ENCODE results near the gene IQSEC3.
"Not testable (repeated sequence)": the region's sequence is repeated elsewhere in the genome, so short reads cannot be mapped to it uniquely, and the experiment has no call there.

IQSEC3 gene

GRCh38 chr12:53735-54730, 12.5 kb upstream of the IQSEC3 start:
- peak; percentile 62 for DNase-seq

GRCh38 chr12:54750-55535, 11.6 kb upstream of the IQSEC3 start:
- peak; percentile 59 for DNase-seq

DNA sequence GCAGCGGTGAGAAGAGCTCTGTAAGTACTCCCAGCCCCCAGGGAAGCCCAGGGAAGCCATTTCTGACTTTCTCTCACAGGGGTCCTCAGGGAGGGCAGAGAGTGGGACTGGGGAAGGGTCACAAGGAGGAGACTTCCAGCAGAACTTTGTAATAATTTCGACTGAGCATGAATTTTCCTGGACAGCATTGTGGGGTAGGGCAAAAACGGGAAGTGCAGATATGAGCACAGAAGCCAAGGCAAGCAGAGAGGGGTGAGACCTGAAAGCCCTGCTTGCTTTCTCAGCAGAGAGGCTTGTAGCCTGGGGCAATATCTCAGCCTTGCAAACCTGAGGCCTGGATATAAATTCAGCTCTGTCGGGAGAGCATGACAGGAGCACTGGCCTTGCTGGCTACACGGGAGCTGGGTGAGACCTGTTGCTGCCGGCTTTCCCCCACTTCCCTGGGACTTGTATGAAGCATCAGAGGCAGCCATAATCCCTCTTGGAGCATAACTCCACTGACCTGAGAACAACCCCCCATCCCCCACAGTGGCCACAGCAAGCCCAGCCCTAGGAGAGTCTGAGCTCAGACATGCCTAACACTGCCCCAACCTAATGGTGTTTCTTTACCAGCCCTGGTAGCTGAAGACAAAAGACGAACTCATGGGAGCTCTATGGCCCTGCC, 9.8 kb upstream of the IQSEC3 start:
- DNase-seq, result peak; percentile 73

DNA sequence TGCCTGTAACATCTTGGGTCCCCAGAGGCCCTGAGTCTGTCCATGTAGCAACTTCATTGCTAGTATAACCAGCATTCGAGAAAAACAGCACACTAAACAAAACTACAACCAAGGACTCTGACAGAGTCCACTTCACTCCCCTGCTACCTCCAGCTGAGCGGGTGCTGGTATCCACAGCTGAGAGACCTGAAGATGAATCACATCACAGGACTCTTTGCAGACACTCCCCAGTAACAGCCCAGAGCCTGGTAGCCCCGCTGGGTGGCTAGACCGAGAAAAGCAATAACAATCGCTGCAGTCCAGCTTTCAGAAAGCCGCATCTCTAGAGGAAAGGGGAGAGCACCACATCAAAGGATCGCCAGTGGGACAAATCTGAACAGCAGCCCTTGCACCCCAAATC, 9.0 kb upstream of the IQSEC3 start:
- DNase-seq, result peak; percentile 62

- no peak for DNase-seq
Measured at GRCh38 chr12:58832-59231, 7.7 kb upstream of the IQSEC3 start.

GRCh38 chr12:61845-62244, 4.7 kb upstream of the IQSEC3 start:
- DNase-seq, result not testable (repeated sequence)

- not testable (repeated sequence) for DNase-seq
Measured at GRCh38 chr12:65491-66063, 990 bp upstream of the IQSEC3 start.

GRCh38 chr12:66782-67504, 376 bp downstream of the IQSEC3 start:
- DNase-seq, result peak; percentile 90

- peak; percentile 52 for DNase-seq
Measured at GRCh38 chr12:69677-70076, 3.1 kb downstream of the IQSEC3 start.

GRCh38 chr12:70541-70940, 4.0 kb downstream of the IQSEC3 start:
- DNase-seq, result not testable (repeated sequence)

DNA sequence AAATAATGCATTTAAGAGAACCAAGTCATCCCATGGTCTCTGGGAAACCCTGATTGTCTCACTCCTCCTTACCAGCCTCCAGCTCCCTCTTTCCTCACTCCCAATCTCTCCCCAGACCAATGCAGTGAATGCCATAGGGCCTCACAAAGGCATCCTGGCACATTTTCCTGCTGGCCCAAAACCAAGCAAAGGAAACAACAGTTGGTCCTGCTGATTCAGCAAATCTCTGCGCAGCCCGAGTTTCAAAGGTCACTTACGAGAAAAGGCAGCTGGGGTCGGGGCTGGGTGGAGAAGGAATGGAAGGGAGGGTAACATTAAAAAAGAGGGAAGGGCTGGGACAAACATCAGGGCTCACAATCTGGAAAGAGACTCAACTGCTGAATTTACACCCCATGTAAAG, 5.5 kb downstream of the IQSEC3 start:
- DNase-seq, result not testable (repeated sequence)

- peak; percentile 40 for DNase-seq
Measured at GRCh38 chr12:74420-75190, 8.0 kb downstream of the IQSEC3 start.

DNA sequence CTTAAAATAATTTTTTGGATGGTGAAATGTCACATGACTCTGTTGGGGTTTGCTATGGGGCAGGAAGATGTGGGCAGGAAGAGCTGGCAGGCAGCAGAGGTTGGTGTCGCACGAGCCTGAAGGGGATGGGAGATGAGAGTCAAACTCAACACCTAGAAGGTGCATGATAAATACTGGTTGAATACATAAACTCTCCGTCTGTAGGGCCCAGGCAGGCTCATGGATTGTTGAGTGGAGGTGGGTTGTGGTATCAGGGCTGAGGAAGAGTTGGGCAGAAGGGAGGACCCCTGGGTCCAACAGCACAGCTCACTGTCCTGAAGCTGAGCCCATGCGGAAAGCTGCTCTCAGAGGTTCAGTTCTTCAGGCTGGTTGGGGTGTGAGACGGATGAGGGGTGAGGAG, 9.0 kb downstream of the IQSEC3 start:
- not testable (repeated sequence) for DNase-seq

- DNase-seq, result peak; percentile 50
Measured at GRCh38 chr12:76102-76501, 9.5 kb downstream of the IQSEC3 start.

- DNase-seq, result not testable (repeated sequence)
Measured at GRCh38 chr12:76551-76950, 10.0 kb downstream of the IQSEC3 start.

DNA sequence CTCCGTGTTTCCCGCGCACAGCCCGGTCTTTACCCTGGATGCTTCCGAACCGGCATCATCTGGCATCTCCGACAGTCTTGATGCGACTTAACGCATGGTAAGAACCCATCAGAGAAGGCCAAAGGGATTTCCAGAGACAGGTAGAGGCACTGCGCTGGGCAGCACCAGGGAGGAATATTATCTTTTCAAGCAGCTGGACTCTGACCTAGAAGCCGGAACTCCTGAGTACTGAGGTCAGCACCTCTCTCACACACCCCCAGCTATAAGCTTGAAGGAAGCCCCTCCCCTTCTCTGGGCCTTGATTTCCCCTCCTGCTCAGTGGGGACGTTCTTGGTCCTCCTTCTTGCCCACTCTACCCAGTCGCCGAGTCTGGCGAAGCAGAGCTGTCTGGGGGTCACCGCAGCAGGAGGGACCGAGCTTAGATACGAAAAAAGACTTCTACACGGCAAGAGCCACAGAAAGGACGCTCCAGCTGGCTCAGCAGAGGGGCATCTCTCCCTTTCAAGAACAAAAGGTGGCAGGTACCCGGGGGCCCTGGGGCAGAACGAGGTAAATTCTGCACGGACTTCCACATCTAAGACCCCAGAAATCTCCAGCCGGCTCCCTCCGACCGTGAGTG, 10.6 kb downstream of the IQSEC3 start:
- not testable (repeated sequence) for DNase-seq

DNA sequence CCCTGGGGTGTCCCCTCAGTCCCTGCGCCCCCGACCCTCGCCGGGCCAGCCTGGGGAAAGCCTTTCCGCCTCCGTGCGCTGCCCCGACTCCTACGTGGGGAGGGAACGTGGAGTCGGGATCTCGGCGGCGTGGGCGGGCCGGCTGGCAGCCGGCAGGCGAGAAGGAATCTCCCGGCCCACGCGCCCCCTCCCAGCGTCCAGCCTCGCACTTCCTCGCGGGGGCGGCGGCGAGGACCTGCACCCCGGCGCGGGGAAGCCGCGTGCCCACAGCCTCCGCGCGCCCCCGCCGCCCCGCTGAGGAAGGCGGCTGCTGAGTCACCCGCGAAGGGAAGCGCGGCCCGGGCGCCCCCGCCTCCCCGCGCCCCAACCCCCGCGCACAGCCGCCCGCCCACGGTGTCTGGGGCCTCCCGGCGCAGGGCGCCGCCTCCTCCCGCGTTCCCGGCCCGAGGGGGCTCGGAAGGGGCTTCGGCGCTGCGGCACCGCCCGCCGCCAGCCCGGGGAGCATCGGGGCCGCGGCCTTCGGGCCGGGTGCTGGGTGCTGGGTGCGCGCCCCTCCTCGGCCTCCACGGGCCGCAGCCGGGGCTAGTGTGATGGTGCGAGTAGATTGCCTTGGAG, 11.3 kb downstream of the IQSEC3 start:
- DNase-seq, result peak; percentile 51

- DNase-seq, result peak; percentile 48
Measured at GRCh38 chr12:78981-79380, 12.4 kb downstream of the IQSEC3 start.

DNA sequence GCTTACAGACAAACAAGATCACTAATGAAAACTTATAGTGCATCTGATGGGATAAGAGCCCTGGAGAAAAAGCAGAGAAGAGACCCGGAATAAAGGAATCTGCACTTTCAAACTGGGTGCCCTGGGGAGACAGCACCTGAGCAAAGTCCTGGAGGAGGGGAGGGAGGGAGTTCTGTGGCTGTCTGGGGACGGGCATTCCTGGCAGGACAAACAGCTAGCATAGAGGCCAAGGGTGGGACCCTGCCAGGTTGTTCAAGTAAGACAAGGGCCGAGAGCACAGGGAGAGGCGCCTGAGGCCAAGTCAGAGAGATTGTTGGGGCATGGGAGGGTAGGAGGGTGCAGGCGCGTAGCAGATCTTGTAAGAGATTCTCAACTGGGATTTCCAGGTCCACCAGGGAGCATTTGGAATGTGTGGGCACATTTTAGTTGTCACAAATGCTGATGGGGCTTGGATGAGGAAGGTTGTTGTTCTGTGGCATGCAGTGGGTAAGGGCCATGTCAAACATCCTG, 14.2 kb downstream of the IQSEC3 start:
- DNase-seq, result peak; percentile 51

DNA sequence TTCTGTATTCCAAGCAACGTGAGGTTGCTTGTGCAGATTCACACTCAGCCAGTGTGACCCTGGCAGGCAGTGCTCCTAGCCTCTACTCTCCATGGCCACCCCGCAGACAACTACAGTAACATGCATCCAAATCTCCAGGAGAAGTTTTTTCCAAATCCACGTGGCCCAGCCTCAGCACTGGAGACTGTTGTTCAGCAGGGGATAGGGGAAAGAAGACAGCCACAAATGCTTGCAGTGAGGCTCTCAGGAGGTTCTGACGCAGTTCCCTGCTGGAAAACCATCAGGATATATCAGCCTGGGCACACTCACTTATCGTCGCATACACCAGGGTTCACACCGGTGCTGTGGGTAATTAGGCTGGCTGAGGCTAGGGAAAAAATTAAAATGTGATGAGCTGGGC, 16.2 kb downstream of the IQSEC3 start:
- DNase-seq, result no peak

All from islet precursor cell (in vitro differentiated cells).